GM19455 (cell line): ENCODE results near the gene SNHG17.
"Not testable (repeated sequence)": the region's sequence is repeated elsewhere in the genome, so short reads cannot be mapped to it uniquely, and the experiment has no call there.

Source experiments
- ATAC-seq: cut with Tn5 transposase; IDR thresholded peaks from one replicate; pipeline ENCODE4 v1.9.1; 2021; ENCODE audit not compliant: unreplicated experiment

Gene SNHG17

DNA sequence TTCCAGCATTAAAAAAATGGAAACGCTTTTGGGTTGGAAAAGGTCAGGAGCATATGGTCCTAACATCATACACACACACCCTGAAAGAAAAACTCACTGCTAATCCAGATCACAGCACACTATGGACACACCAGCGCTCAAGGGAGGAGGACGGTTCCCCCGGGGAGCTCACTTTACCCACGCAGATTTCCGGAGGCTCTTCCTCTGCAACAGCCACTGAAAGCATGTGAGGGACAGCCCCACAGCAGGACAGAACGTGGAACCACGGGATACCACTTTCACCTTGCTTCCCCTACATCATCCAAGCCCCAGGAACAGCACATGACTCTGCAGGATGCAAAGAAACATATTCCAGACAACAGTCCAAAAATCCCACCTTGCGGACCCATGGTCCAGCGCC, 13.2 kb downstream of the SNHG17 start:
- ATAC-seq: no peak

DNA sequence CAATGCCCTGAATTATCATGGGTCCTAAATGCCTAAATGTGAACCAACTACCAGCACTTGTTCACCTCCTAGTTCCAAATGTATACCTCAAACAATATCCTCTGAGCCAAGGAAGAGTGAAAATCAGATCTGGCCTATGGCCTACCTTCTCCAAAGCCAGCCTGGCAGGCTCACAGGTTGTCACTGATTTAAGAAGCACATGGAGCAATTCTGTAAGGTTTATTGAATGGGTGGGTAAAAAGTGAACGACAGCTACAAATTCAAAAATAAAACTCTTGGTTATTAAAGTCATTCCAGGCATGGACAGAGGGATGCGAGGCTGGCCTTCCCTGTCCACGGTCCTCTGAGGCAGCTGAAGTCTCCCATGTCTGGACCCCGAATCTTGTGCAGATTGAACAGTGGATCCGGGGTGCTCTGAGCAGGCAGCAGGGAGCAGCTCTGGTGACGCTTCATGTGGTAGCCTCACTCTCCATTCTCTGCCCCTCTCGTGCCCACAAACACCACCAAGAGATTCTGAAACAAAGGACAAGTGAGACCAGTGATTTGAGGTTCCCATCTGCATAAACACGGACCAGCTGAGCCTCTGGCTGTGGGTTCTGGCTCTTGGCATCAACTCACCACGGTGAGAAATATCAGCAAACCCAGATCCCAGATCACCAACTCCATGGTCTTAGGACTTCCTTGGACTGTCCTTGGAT, 14.6 kb downstream of the SNHG17 start:
- no peak for ATAC-seq

DNA sequence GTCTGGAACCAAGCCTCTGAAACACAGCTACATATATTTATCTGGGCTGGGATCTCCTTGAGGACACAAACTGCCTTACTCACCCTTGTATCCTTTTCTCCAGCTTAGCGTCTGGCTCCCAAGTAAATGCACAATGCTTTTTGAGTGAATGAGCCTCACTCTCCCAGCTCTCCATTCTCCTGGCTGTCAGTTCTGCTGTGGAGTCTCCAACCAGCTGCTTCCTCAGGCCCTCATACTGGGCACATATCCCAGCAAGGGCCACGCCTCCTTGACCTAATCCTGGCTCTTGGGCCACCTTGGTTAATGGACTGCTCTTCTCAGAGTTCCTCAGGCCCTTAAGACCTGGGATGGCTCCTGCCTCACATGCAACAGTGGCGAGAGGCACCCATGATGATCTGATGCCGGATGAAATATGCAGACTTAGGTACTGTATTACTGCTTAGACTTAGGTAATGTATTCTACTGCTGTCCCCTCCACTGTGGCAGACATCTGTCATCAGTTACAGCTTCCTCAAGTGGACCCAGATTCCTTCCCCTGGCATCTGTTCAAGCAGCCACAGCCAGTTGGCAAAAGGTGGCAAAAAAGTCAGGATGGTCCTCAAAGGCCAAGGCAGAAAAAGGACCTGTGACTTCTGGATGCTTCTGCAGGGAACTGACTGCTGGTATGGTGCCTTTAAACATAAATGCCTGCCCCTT, 16.5 kb downstream of the SNHG17 start:
- ATAC-seq: no peak

- ATAC-seq: no peak
Measured at GRCh38 chr20:38414769-38415450, 20.2 kb downstream of the SNHG17 start.

- ATAC-seq: no peak
Measured at GRCh38 chr20:38412877-38413577, 22.1 kb downstream of the SNHG17 start.

DNA sequence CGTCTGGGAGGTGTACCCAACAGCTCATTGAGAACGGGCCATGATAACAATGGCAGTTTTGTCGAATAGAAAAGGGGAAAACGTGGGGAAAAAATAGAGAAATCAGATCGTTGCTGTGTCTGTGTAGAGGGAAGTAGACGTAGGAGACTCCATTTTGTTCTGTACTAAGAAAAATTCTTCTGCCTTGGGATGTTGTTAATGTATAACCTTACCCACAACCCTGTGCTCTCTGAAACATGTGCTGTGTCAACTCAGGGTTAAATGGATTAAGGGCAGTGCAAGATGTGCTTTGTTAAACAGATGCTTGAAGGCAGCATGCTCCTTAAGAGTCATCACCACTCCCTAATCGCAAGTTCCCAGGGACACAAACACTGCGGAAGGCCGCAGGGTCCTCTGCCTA, 27.3 kb downstream of the SNHG17 start:
- ATAC-seq: not testable (repeated sequence)

DNA sequence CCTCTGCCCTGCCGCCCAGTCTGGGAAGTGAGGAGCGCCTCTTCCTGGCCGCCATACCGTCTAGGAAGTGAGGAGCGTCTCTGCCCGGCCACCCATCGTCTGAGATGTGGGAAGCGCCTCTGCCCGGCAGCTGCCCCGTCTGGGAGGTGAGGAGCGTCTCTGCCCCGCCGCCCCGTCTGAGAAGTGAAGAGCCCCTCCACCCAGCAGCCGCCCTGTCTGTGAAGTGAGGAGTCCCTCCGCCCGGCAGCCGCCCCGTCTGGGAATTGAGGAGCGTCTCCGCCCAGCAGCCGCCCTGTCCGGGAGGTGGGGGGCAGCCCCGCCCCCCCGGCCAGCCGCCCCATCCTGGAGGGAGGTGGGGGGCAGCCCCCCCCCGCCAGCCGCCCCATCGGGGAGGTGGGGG, 27.8 kb downstream of the SNHG17 start:
- no peak for ATAC-seq

DNA sequence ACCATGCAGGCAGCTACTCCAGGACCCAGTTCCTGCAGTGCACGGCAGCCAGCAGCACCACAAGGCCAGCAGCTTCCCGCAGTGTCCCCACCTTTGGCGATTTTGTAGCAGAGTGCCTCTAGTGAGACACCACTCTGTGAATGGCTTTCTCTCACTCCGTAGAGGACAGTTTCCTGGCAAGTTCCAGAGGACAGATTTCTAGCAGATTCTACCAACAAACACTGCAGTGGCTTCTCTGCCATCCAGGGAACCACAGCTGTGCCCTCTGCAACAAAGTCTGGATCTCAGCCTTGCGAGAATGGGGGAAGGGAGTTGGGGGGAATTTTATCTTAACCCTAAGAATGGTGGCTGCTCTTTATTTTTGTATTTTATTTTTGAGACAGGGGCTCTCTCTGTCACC, 28.7 kb downstream of the SNHG17 start:
- ATAC-seq: no peak

DNA sequence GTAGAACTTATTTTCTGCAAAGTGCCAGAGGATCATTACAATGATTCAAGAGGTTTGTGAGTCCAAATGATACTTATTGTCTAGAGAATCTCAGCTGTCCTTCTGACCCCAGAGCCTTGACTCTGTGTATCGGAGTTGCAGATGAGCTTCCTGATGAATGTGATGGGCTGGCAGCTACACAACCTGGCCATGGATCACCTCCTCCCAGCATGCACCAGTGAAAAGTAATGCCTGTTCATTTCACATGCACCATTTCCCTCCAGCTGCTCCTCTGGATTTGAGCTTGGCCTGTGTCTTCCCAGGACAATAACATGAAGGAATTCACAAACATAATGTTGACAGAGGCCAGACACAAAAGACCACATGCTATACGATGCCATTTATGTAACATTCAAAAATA, 30.0 kb downstream of the SNHG17 start:
- no peak for ATAC-seq

- ATAC-seq: no peak
Measured at GRCh38 chr20:38404016-38404415, 31.1 kb downstream of the SNHG17 start.

DNA sequence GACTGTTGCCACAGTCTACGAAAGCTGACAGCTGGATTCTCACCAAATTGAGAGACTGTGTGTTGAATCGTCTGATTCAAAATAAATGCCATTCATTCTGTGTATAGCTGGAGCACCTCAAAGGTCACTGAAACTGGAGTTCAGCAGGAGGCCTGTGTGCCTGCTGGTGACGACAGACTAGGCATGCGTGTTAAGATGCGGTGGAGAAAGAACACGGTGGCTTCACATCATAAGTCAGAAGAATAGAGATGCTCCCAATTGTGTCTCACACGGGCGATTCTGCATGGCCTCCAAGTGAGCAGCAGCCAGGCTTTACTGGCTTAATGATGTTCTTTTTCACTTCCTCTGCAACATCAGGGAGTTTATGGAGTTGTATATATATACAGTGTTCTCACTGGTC, 32.3 kb downstream of the SNHG17 start:
- ATAC-seq: no peak

DNA sequence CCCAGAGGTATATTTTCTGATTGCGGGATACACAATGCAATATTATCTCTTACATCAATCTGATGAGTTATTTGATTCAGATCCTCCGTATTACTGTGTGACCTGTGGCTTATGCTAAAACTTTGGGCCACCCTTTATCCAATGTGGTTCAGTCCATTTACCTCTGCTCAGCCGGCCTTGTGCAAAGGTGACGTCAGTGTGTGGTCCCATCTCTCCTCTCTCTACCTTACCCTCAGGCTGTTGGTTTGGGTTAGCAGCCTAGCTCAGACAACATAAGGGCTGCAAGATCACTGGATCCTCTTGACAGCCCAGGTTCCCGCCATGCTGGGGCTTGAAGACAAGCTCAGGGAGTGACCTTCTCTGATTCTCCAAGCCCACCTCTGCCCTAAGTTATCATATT, 33.0 kb downstream of the SNHG17 start:
- ATAC-seq: no peak

GRCh38 chr20:38395751-38396395, 39.3 kb downstream of the SNHG17 start:
- ATAC-seq: not testable (repeated sequence)

DNA sequence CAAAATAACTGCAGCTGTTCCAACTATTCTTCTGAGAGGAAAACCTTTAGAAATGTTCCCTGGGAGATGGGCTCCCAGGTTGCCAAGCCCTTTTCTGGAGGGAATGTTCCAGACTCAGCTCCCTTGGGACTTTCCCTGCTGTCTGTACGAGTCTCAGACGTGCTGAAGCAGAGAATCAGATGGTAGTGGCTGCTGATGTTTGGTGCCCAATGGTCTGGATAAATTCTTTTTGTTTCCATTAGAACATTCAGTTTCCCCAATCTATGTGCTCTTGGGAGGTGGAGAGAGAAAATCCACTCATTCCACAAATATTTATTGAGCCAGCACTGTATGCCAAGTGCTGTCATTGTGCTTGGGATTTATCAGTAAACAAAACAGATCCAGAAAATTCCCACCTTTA, 40.0 kb downstream of the SNHG17 start:
- no peak for ATAC-seq

GRCh38 chr20:38393259-38393658, 41.9 kb downstream of the SNHG17 start:
- no peak for ATAC-seq

GRCh38 chr20:38392356-38392755, 42.8 kb downstream of the SNHG17 start:
- no peak for ATAC-seq

DNA sequence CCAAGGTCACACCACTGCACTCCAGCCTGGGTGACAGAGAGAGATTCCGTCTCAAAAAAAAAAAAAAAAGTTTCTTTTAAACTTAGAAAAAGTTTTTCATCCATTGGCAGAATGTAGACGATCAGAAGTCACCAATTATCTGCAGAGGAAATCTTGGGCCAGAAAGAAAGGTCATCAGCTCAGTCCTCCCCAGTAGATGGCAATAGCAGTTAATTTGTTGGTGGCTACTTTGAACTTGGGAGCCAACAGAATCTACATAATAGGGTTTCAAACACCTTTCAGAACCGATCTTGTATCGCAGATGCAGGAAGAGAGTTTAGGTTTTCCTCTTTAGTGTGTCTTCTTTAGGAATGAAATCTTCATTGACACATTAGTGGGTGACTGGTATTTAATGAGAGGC, 47.2 kb downstream of the SNHG17 start:
- ATAC-seq: no peak

- ATAC-seq: no peak
Measured at GRCh38 chr20:38386851-38387250, 48.3 kb downstream of the SNHG17 start.

DNA sequence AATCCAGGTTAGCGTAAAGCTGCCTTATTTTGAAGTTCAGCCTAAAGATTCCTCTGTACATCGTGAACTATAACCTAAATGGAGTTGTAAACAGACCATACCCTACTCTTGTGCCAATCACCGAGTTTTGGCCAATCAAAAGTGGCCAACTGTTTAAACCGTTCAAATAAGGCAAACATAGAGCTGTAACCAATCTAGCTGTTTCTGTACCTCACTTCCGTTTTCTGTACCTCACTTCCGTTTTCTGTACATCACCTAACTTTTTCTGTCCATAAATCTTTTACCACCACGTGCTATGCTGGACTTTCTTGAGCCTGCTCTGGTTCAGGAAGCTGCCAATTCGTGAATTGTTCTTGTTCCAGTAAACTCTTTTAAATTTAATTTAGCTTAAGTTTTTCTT, 49.1 kb downstream of the SNHG17 start:
- no peak for ATAC-seq

DNA sequence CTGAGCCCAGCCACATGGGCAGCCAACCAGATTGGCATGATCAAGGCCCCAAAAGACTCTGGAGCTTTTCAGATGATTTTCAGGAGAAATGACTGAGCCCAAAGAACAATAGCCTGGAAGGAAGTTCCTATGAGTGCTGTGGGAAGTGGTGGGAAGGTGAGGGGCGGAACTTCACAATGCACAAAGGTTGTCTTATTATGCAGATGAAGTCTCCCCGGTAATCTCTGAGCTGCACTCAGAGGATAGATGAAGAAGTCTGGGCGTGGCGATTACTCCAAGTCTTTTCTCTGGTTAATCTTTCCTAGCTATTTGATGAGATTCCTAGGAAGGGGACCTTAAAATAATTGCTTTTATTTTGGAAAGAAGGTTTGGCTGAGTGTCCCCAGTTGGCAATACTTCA, 52.0 kb downstream of the SNHG17 start:
- no peak for ATAC-seq

DNA sequence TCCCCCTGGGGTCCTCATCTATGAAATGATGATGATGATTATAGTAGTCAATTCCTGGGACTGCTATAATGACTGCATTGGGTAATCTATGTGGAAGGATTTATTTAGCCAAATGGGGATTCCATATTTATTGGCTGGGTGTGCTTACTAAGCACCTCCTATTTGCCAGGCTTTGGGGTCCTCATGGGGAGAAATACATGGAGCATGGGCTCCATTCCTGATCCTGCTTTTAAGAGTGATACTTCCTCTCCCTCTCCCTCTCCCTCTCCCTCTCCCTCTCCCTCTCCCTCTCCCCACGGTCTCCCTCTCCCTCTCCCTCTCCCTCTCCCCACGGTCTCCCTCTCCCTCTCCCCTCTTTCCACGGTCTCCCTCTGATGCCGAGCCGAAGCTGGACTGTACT, 57.3 kb downstream of the SNHG17 start:
- not testable (repeated sequence) for ATAC-seq
